Cerebellar nuclear complex (tissue), 1 donor: Measurements from ENCODE around the gene SNRNP200.

Source experiments
- DNase-seq, 2 experiments: peaks; one replicate each; lab custom pipeline; 2025; lab: John Stamatoyannopoulos, UW

SNRNP200 gene

DNA sequence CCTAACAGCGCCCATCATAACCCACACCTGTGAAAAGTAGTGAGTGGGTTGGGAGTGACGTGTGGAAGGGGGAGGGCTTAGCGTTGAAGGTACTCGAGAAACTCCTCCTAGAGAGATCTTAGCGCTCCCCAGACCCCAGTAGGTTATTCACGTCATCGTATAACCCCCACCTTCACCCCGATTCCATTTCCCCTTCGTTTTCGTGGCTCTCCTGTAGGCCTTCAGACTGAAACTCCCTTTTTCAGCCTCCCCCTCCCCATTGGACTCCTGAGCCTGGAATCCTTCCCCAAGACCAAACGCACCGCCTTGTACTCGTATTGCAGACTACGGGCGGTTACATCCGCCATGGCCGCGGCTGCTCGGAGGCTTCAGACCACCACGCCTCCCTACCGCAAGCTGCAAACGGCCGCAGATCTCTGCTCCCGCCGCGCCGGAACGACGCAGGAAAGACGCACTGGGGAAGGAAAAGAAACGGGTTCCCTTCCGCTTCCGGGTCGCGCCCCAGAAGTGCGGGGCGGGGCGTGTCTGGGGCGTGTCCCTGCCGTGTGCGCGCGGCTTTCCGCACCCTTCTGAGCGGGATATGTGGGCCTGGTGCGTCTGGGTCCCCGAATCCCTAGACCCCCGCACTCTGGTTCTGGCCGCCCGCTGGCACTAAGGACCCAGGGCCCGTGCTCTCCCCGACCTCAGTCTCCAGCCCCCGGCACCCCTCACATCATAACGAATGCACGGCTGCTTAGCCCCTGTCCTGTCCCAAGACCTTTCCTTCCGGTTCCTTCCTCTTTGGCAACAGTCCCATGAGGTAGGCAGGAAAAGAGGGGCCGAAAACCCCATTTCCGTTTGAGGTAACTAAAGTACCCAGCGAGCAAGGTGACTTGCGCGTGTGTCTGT, at the start of gene SNRNP200:
Gene SNRNP200, minus strand, starts transcription at position 456 of the 888 bp plus-strand sequence. Its CDS starts 109 bp downstream, at position 347.
- DNase-seq = peak in 1 of 2 experiments; percentile 55

DNA sequence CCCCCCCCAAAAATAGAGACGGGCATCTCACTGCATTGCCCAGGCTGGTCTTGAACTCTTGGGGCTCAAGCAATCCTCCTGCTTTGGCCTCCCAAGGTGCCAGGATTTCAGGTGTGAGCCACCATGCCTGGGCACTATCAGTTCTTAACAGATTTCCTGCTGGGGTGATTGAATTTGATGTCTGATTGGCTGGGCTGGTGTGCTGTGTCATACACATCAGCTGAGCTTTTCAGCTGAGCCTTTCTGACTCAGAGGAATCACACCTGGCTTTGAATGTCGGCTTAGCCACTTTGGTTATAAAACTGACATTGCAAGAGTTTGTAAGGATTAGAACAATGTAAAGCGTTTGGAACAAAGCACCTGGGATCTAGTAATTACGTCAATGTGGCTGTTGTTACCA, 49.1 kb upstream of the SNRNP200 start:
- no peak for DNase-seq

DNA sequence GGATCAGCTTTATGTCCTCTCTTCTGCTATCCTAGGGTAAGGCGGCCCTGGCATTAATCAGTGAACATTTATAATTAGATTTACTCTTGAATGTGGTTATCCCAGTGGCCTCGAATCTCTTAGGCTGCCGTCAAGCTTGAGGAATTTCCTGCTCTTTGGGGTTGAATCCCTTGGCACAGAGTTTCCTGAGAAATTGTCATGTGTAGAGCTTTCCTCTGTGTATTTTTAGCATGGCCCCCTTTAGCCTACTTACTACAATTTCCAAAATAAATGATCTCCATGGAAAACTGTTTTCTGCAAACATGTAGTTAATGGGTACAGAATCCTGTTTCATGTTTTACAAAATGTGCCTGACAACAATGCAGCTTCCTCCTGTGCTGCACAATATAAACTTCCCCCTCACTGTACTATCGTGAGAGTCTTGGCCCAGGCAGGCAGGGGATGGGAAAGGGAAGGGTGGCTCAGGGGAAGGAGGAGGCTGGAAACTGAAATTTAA, 48.3 kb upstream of the SNRNP200 start:
- no peak for DNase-seq

- DNase-seq = no peak
Observed at GRCh38 chr2:96353032-96353561, 47.8 kb upstream of the SNRNP200 start.

DNA sequence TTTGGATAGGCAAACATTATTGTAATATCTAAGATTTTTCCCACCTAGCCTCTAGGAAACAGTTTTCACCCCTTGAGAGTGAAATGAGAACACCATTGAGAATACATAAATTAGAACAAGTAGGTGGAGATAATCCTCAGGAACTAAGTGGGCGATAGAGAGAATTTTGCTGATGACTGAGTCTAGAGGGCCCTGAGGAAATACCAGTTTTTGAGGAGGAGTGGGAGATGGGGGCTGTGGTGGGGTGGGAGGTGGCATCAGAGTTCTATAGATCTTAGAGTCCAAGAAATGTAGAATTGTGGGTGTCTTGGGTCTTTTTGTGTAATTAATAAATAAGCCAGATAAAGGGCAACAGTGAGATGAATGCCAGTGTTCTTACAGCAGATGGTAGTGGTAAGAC, 42.0 kb upstream of the SNRNP200 start:
- DNase-seq = no peak

DNA sequence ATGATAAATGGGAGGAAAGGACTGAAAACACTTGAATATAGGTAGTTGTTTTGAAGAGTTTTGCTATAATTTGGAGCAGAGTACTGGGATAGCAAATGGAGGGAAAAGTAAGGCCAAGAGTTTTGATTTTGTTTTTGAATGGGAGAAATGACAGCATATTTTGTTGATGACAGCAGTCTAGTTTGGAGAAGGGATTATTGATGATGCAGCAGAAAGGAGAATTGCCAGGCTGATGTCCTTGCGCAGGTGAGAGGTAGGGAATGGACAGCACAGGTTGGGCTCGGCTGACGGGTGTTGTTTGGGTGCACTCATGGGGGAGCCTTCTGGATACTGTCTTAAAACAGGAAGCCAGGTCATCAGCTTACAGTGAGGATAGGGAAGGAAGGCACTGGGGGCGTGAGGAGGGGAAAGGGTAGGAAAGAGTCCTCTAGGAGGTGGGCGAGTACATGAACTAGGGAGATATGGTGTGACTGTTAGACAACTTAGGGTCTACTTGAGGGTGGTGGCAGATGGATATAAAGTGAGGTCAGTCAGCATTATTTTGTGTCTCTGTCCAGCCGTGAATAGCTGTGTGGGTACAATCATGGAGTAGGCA, 40.6 kb upstream of the SNRNP200 start:
- DNase-seq = no peak

GRCh38 chr2:96345438-96345837, 40.1 kb upstream of the SNRNP200 start:
- DNase-seq = no peak

DNA sequence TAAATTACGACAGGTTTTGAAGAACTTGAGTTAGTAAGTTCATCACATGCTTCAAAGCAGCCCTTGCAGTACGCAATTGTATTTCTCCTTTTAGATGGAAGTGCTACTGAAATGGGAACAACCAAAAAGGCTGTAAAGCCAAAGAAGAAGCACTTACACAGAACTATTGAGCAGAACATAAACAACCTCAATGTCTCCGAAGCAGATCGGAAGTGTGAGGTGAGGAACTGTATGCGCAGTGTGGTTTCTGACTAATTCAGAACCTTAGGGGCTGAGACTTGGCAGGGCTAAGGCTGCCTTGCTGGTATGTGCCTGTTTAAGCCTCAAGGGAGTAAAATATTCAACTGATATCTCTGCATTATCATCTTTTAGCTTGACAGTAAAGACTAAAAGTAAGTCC, 38.7 kb upstream of the SNRNP200 start:
- DNase-seq = no peak

- DNase-seq = no peak
Observed at GRCh38 chr2:96342085-96342484, 36.7 kb upstream of the SNRNP200 start.

DNA sequence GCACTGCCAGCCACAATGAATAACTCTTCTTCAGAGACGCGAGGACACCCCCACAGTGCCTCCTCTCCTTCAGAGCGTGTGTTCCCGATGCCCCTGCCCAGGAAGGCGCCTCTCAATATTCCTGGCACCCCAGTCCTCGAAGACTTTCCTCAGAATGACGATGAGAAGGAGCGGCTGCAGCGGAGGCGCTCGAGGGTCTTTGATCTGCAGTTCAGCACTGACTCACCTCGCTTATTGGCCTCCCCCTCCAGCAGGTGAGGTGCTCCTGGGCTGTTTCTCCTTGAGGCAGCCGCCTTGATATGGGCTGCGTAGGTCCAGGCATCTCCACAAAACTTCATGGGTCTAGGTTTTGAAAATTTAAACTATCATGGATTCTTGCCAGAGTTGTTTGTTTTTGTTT, 36.3 kb upstream of the SNRNP200 start:
- DNase-seq = no peak

GRCh38 chr2:96340493-96341414, 35.4 kb upstream of the SNRNP200 start:
- DNase-seq = no peak

- no peak for DNase-seq
Observed at GRCh38 chr2:96336873-96337272, 31.5 kb upstream of the SNRNP200 start.

DNA sequence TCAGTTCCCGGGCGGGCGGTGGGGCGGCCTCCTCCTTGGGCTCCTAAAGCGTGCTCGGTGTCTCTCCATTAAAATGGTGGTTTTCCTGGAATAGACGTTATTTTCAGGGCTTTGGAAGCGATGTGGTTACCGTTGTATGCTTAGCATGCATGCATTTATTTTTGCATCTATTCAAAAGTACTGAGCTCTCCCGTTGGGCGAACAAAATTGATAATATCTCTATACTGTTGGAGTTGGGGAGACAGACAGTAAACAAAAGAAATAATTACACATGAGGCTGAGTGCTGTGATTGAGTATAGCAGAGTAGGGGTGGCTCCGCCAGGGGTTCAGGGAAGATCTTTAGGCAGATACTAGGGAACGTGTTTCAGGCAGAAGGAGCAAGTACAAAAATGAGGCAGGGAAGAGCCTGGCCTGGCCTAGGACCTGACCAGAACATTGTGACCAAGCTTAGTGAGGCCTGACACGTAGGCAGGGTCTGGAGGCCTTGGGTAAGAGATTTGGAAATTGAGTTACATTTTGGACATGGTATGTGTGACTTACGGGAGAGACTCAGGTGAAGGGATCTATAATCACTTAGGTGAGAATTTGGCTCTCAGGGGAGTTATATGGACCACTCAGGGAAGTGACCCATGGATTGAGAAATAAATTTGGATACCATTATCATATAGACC, 30.9 kb upstream of the SNRNP200 start:
- no peak for DNase-seq

GRCh38 chr2:96333708-96334107, 28.4 kb upstream of the SNRNP200 start:
- DNase-seq = no peak

- DNase-seq = no peak
Observed at GRCh38 chr2:96330407-96330806, 25.1 kb upstream of the SNRNP200 start.

GRCh38 chr2:96329874-96330273, 24.5 kb upstream of the SNRNP200 start:
- DNase-seq = no peak

GRCh38 chr2:96329456-96329855, 24.1 kb upstream of the SNRNP200 start:
- DNase-seq = no peak

GRCh38 chr2:96326990-96327820, 21.9 kb upstream of the SNRNP200 start:
- no peak for DNase-seq

GRCh38 chr2:96326564-96326963, 21.2 kb upstream of the SNRNP200 start:
- no peak for DNase-seq

GRCh38 chr2:96325884-96326255, 20.5 kb upstream of the SNRNP200 start:
- no peak for DNase-seq
